SKM-1 (cell line): Measurements from ENCODE around the gene ZFHX3.

Experiments used
- DNase-seq: peaks from one replicate; lab custom pipeline; 2025; ENCODE audit not compliant: unreplicated experiment; lab: John Stamatoyannopoulos, UW

Gene ZFHX3

GRCh38 chr16:73068541-73069401 is 20.8 kb upstream of the ZFHX3 start:
- DNase-seq: peak; percentile 27

GRCh38 chr16:73067671-73068540 is 20.0 kb upstream of the ZFHX3 start:
- no peak for DNase-seq

- DNase-seq: no peak
These were observed 19.2 kb upstream of the ZFHX3 start for GRCh38 chr16:73066927-73067670.

GRCh38 chr16:73066331-73066926 is 18.5 kb upstream of the ZFHX3 start:
- DNase-seq: no peak

- no peak for DNase-seq
These were observed 17.9 kb upstream of the ZFHX3 start for GRCh38 chr16:73065632-73066330.

GRCh38 chr16:73064994-73065545 is 17.1 kb upstream of the ZFHX3 start:
- no peak for DNase-seq

- DNase-seq: no peak
These were observed 16.5 kb upstream of the ZFHX3 start for GRCh38 chr16:73064212-73064993.

- no peak for DNase-seq
These were observed 15.9 kb upstream of the ZFHX3 start for GRCh38 chr16:73063854-73064211.

GRCh38 chr16:73062743-73063733 is 15.1 kb upstream of the ZFHX3 start:
- DNase-seq: no peak

- no peak for DNase-seq
These were observed 14.2 kb upstream of the ZFHX3 start for GRCh38 chr16:73062001-73062616.

- DNase-seq: no peak
These were observed 13.1 kb upstream of the ZFHX3 start for GRCh38 chr16:73060892-73061490.

- no peak for DNase-seq
These were observed 12.1 kb upstream of the ZFHX3 start for GRCh38 chr16:73059779-73060615.

- no peak for DNase-seq
These were observed 10.9 kb upstream of the ZFHX3 start for GRCh38 chr16:73058616-73059409.

- DNase-seq: no peak
These were observed 10.3 kb upstream of the ZFHX3 start for GRCh38 chr16:73058221-73058615.
